Endodermal cell (in vitro differentiated cells): ENCODE results near the gene CYP27B1. TPM values are rescaled to one million over a fixed set of nuclear protein-coding genes. Genes with fewer than 3 reads are reported as not detected.

Source experiments
- DNase-seq: peaks from one replicate; pipeline ENCODE4 v3.0.0-alpha.2; 2017
- H3K27ac ChIP-seq: 2 replicates; pipeline ENCODE4 v1.5.1; 2013; ENCODE audit warnings: mild to moderate bottlenecking, low read depth, low read length, moderate library complexity
- H3K27me3 ChIP-seq: 2 replicates; pipeline ENCODE4 v1.6.1; 2013; ENCODE audit warnings: mild to moderate bottlenecking, low read length, moderate library complexity; ENCODE audit not compliant: insufficient read depth, control insufficient read depth, poor library complexity, severe bottlenecking
- H3K36me3 ChIP-seq: 2 replicates; pipeline ENCODE4 v1.7.0; 2013; ENCODE audit warnings: mild to moderate bottlenecking, low read length, moderate library complexity; ENCODE audit not compliant: control insufficient read depth, insufficient read depth
- H3K4me1 ChIP-seq: one replicate; pipeline ENCODE4 v1.7.0; 2013; ENCODE audit warnings: low read length; ENCODE audit not compliant: control insufficient read depth, insufficient read depth
- H3K4me3 ChIP-seq: 2 replicates; pipeline ENCODE4 v1.5.1; 2013; ENCODE audit warnings: mild to moderate bottlenecking, low read length, moderate library complexity
- H3K9ac ChIP-seq: 2 replicates; pipeline ENCODE4 v1.6.1; 2013; ENCODE audit warnings: mild to moderate bottlenecking, low read length, moderate library complexity; ENCODE audit not compliant: poor library complexity, severe bottlenecking; ENCODE audit errors: extremely low read depth
- H3K9me3 ChIP-seq: 2 replicates; pipeline ENCODE4 v1.6.1; 2013; ENCODE audit warnings: mild to moderate bottlenecking, low read length, moderate library complexity; ENCODE audit not compliant: control insufficient read depth
- H3K27ac Mint-ChIP-seq: 2 replicates; pipeline ENCODE4 v1.8.0; 2020; ENCODE audit warnings: mixed read lengths
- H3K27me3 Mint-ChIP-seq: 2 replicates; pipeline ENCODE4 v1.8.0; 2021; ENCODE audit warnings: mild to moderate bottlenecking, mixed read lengths; ENCODE audit not compliant: insufficient read depth
- H3K36me3 Mint-ChIP-seq: 2 replicates; pipeline ENCODE4 v1.8.0; 2020; ENCODE audit warnings: low read depth, mixed read lengths
- H3K4me1 Mint-ChIP-seq: 2 replicates; pipeline ENCODE4 v1.8.0; 2020; ENCODE audit warnings: mixed read lengths
- H3K4me3 Mint-ChIP-seq: 2 replicates; pipeline ENCODE4 v1.8.0; 2020; ENCODE audit warnings: mild to moderate bottlenecking, moderate library complexity, mixed read lengths
- H3K9me3 Mint-ChIP-seq: 2 replicates; pipeline ENCODE4 v1.8.0; 2020; ENCODE audit warnings: mild to moderate bottlenecking, mixed read lengths
- WGBS, 2 experiments: methylation state at CpG; one replicate each; pipeline versions ENCODE4 v1.1.5 to v1.1.7; 2013; ENCODE audit warnings: missing lambda C conversion rate in 2 of 2, mixed read lengths in 1 of 2; ENCODE audit not compliant: insufficient coverage in 1 of 2, insufficient read length in 1 of 2; 5-methylcytosine and 5-hydroxymethylcytosine counted together
- total RNA-seq, 2 donors: library from RNA; stranded (reverse); fragmentation: NEBNext Ultra II Directional in 1 of 2; extraction: Animal tissue kit (Norgen Biotek cat#: 25700) in 1 of 2; gene quantifications; 2 replicates in 1 of 2; 3 replicates in 1 of 2; pipeline ENCODE4 v1.2.1, GENCODE V29; 2021
- TF ChIP-seq, protein P1 (sequence below): fragments of 200-600 bp; sonication (generic); conservative IDR thresholded peaks from 2 replicates; pipeline ENCODE4 v1.5.0; 2021; ENCODE audit warnings: antibody characterized with exemption, mild to moderate bottlenecking

CYP27B1 gene
- total RNA-seq, 2 donors from 2014 or later = 2.4 to 3.1 TPM

DNA sequence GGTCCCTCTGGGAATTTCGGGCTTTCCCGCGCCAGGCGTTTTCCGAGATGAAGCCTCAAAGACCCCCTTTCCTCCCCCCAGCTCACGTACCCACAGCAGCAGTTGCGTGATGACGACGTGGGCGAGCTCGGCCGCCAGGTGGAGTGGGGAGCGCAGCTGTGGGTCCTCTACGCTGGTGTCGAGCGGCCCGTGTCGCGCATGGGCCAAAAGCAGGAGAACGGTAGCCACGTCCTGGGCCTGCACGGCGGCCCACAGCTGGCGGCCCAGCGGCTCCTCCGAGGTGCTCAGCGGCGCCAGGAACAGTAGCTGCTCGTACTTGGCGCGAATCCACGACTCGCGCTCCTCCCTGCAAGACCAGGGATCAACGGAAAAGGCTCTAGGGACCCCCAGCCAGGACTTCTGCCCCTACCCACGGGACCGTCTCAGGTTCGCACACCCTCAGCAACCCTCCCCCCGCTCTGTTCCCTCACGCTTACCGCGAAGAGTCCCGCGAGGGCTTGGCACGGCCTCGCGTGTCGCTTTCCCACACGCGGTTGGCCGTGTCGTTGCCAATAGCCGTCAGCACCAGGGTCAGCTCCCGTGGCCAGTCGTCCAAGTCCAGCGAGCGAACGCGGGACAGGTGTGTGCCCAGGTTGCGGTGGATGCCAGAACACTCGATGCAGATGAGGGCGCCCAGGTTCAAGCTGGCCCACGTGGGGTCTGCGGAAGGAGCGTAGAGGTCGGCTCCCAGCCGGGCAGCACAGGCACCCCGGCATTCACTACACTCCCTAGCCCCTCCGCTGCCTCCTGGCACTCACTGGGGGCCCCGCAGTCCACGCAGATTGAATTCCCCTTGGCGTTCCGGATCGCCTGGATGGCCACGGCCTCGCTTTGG is 39.8 kb downstream of the CYP27B1 start:
- no peak overlapping the region for H3K27ac ChIP-seq
- Mint-ChIP-seq H3K4me1 (peaks cover 4% of the 10 kb centered on the region), H3K27me3 (peaks cover 94% of the 10 kb centered on the region), H3K9me3 (peaks cover 2% of the 10 kb centered on the region), H3K4me3 (peak overlapping the region; percentile 26), H3K36me3 (peaks cover 3% of the 10 kb centered on the region), H3K27ac (no peak overlapping the region)
- no peaks in the 10 kb centered on the region for H3K9me3 ChIP-seq
- TF ChIP-seq, protein P1, sequence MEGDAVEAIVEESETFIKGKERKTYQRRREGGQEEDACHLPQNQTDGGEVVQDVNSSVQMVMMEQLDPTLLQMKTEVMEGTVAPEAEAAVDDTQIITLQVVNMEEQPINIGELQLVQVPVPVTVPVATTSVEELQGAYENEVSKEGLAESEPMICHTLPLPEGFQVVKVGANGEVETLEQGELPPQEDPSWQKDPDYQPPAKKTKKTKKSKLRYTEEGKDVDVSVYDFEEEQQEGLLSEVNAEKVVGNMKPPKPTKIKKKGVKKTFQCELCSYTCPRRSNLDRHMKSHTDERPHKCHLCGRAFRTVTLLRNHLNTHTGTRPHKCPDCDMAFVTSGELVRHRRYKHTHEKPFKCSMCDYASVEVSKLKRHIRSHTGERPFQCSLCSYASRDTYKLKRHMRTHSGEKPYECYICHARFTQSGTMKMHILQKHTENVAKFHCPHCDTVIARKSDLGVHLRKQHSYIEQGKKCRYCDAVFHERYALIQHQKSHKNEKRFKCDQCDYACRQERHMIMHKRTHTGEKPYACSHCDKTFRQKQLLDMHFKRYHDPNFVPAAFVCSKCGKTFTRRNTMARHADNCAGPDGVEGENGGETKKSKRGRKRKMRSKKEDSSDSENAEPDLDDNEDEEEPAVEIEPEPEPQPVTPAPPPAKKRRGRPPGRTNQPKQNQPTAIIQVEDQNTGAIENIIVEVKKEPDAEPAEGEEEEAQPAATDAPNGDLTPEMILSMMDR = no peak
- H3K4me1 ChIP-seq = no peaks in the 10 kb centered on the region
- H3K36me3 ChIP-seq = no peaks in the 10 kb centered on the region
- no peak overlapping the region for H3K9ac ChIP-seq
- no peak overlapping the region for H3K4me3 ChIP-seq
- WGBS, 2 experiments = 12 to 15% methylated on average over 42 to 76 of the region's 76 CpGs
- DNase-seq = peak; percentile 84
- H3K27me3 ChIP-seq = peaks cover 95% of the 10 kb centered on the region

DNA sequence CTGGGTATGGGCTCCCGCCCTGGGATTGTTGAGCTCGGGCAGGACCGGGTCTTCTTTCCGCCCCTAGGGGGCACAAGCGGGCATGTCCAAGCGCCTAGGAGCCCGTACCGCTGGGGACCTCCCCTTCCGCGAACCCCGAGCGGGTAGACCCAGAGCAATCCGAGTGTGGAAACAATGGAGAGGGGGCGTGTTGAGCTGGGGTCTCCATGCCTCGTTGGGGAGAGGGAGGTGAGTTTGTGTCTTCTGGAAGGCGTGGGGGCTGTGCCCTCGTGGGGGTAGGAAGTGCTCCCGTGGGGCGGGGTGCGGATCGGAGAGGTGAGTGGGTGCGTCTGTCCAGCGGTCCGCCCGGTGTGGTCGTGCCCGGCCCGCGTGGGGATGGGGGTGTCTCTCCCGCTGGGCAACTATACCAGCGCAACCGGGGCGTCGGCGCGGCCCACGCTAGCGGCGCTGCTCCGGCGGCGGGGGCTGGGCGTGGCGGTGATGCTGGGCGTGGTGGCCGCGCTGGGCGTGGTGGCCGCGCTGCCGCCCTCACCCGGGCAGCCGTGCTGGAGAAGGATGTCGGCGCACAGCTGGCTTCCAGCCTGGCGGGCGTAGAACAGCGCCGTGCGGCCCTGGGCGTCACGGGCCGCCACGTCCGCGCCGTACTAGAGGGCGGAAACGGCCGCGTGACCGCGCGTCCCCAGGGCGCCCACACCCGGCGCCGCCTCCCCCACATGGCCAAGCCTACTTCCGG is 40.6 kb downstream of the CYP27B1 start:
- Mint-ChIP-seq H3K9me3 (peaks cover 2% of the 10 kb centered on the region), H3K4me1 (peaks cover 4% of the 10 kb centered on the region), H3K27me3 (peaks cover 86% of the 10 kb centered on the region), H3K36me3 (peaks cover 9% of the 10 kb centered on the region), H3K27ac (no peak overlapping the region), H3K4me3 (peak overlapping the region; percentile 59)
- no peaks in the 10 kb centered on the region for H3K4me1 ChIP-seq
- no peak overlapping the region for H3K27ac ChIP-seq
- TF ChIP-seq, protein P1 = peak; percentile 89
- peaks cover 87% of the 10 kb centered on the region for H3K27me3 ChIP-seq
- 2 to 3% methylated on average over 10 to 79 of the region's 79 CpGs for WGBS, 2 experiments
- peak overlapping the region; percentile 60 for H3K4me3 ChIP-seq
- peak; percentile 97 for DNase-seq
- peaks cover 4% of the 10 kb centered on the region for H3K36me3 ChIP-seq
- no peak overlapping the region for H3K9ac ChIP-seq
- no peaks in the 10 kb centered on the region for H3K9me3 ChIP-seq

DNA sequence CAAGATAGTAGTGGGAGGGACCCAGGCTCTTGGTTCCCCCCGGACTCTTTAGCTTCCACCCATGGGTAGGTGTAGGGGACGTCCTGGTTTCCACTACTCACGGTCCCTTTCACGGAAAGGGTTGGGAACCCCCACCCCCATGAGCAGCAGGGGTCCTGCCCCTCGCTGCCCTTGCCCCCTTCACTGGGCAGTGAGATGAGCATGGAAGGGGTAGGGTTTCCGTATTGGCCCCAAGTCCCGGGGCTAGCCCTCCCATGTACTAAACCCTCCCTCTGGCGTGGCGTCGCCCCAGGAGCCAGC is 41.1 kb downstream of the CYP27B1 start:
- Histone ChIP-seq H3K9ac (no peak overlapping the region), H3K27ac (no peak overlapping the region), H3K4me1 (no peaks in the 10 kb centered on the region), H3K4me3 (no peak overlapping the region), H3K36me3 (peaks cover 8% of the 10 kb centered on the region), H3K27me3 (peaks cover 81% of the 10 kb centered on the region), H3K9me3 (no peaks in the 10 kb centered on the region)
- peaks cover 4% of the 10 kb centered on the region for H3K4me1 Mint-ChIP-seq
- peaks cover 14% of the 10 kb centered on the region for H3K36me3 Mint-ChIP-seq
- peaks cover 2% of the 10 kb centered on the region for H3K9me3 Mint-ChIP-seq
- no peak for DNase-seq
- TF ChIP-seq, protein P1 = no peak
- H3K27me3 Mint-ChIP-seq = peaks cover 81% of the 10 kb centered on the region
- 5% methylated on average over 10 of the region's 10 CpGs; no CpG with 5 or more reads in 1 of the 2 experiments for WGBS, 2 experiments
- H3K4me3 Mint-ChIP-seq = peak overlapping the region; percentile 59
- H3K27ac Mint-ChIP-seq = no peak overlapping the region
